A549 (cell line): ENCODE data around the gene PLBD2.

Source experiments
- CHD2 ChIP-seq: fragments of 150-350 bp; IDR thresholded peaks from 2 replicates; pipeline ENCODE4 v1.6.1; 2014; ENCODE audit warnings: low read length; ENCODE audit not compliant: partially characterized antibody
- CTCF ChIP-seq: fragments of >200 bp; sonication (Bioruptor Twin); formaldehyde crosslinking; IDR thresholded peaks from 3 replicates; pipeline ENCODE4 v1.5.1; 2016
- JUNB ChIP-seq: fragments of >200 bp; sonication (Bioruptor Twin); formaldehyde crosslinking; IDR thresholded peaks from 2 replicates; pipeline ENCODE4 v1.6.1; 2016
- TF ChIP-seq, protein P1 (sequence below): IDR thresholded peaks from 2 replicates; pipeline ENCODE4 v1.6.1; 2012

DNA sequence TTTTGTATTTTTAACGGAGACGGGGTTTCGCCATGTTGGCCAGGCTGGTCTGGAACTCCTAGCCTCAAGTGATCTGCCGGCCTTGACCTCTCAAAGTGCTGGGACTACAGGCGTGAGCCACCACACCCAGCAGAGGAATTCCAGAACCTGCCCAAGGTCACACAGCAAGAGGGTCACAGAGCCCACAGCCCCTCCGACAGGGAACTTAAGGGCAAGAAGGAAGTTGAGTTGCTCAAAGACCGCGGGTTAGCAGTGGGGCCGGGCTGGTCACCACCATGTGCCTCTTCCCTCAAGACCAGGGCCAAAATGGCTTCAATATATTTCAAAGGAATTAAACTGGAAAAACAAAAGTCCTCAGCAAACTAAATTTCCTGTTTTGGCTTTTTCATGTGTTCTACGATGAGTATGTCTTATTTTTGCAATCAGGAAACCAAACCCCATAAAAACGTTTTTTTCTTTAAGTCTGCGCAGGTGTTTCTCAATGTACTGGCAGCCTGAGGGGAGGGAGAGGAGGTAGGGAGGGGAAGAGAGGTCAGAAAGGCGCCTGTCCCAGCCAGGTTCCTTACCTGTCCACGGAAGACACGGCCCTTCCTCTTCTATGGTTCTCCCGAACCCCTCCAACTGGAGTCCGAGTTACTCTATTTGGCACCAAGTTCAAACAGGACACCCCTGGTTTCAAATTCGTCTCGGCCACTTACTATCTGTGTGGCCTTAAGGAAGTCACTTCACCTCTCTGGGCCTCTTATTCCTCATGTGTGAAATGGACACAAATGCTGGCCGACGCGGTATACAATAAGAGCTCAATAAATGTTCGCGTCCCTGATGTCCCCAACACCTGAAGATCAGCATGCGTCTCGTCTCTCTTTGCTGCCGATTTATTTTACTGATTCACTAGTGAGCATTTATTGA lies 24.3 kb upstream of the PLBD2 start:
- TF ChIP-seq CHD2 (no peak), CTCF (no peak), JUNB (no peak)
- TF ChIP-seq, protein P1, sequence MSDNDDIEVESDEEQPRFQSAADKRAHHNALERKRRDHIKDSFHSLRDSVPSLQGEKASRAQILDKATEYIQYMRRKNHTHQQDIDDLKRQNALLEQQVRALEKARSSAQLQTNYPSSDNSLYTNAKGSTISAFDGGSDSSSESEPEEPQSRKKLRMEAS: no peak
